NCI-H2196 treated with DMSO at 0.1 percent for 48 hours (cell line): Measurements from ENCODE around the gene ZSWIM1.
A peak's percentile ranks its signal among the peaks of the same experiment; 100 is the strongest.

ENCODE experiments used
- DNase-seq: peaks from one replicate; lab custom pipeline; 2025; ENCODE audit not compliant: unreplicated experiment; lab: John Stamatoyannopoulos, UW

The ZSWIM1 gene

GRCh38 chr20:45880988-45881788 is at the start of gene ZSWIM1:
TSS of gene ZSWIM1 (plus strand) at chr20:45881227. CDS start at chr20:45882593, 1,366 bp downstream.
- DNase-seq, result peak; percentile 95

- no peak for DNase-seq
Measured at GRCh38 chr20:45832619-45833018, 48.4 kb upstream of the ZSWIM1 start.

DNA sequence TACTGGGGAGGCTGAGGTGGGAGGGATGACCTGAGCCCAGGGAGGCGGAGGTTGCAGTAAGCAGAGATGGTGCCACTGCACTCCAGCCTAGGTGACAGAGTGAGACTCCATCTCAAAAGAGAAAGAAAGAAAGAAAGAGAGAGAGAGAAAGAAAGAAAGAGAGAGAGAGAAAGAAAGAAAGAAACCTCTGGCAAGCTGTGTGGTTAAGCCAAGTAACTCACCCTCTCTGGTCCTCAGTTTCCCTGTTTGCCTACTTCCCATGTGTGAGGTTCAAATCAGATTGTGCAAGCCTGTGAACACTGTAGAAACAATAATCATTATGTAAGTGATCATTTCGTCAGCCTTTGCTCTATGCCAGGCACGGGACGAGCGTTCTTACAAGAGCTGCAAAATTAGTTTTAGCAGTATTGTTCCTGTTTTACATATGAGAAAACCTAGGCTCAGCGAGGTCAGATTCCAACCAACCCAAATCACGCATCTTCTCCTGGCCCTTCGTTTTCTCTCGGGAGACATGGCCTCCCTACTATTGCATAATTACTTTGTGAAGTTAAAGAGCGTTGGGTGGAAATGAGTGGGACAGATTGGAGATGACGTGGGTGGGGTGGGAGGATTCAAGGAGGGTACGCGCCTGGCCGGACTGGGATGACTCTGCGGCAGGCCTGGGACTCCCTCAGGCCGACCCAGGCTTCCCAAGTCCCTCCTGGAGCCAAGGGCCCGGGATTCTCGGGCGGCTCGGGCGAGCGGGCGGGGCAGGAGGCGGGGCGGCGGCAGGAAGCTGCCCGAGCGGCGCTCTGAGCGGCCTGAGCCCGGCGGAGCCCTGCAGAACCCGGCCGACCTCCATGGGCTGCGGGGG is 47.8 kb upstream of the ZSWIM1 start, which contains the start of gene SNX21:
TSS of gene SNX21 (plus strand) at position 770 of the 853 bp plus-strand sequence. CDS start 121 bp downstream, outside the sequence.
- peak; percentile 35 for DNase-seq

DNA sequence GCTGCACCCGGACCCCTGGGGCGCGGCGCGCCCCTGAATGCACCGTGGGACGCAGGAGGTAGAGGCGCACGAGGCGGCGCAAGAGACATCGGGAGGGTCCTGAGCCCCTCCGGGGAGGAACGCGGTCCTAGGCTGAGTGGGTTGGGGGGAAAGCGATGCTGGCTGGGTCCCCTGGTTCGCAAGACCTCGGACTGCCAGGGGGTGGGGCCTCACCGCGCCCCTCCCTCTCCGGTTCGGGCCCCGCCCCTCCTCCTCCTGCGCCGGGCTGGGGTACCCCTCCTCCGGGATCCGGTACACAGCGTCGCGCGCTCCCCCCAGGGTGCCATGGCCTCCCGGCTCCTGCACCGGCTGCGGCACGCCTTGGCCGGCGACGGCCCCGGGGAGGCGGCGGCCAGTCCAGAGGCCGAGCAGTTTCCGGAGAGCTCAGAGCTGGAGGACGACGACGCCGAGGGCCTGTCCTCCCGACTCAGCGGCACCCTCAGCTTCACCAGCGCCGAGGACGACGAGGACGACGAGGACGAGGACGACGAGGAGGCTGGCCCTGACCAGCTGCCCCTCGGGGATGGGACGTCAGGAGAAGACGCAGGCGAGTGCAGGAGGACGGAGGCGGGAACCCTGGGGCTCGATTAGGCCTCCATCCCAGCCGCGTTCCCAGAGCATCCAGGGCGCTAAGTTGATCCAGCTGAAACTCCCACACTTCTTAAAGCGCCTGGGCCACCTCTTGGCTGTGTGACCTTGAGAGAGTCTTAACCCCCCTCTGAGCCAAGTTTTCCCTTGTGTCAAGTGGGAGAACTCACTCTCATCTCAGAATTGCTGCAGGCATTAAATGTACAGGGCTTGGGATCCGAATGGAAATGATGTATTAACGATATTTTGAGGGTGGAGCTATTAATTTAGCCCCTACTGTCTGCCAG is 46.9 kb upstream of the ZSWIM1 start:
- DNase-seq, result peak; percentile 37

GRCh38 chr20:45834797-45835161 is 46.2 kb upstream of the ZSWIM1 start:
- no peak for DNase-seq

DNA sequence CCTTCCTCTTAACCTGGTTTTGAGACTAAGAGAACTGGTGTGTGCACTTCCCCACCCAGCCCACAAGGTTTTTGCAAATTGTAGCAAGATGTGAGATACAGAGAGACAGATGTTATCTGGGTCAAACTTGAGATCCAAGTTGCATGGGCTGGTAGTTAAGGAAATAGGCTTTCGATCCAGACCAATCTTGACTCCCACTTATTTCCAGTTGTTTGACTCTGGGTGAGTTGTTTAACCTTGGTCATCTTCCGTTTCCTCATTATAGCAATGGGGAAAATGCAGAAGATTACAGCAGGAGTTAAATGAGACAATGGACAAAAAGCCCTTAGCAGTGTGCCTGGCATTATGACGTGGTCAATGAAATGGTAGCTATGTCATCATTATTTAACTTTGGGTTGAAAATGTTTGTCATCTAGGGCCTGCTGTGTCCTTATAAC is 45.7 kb upstream of the ZSWIM1 start:
- DNase-seq, result no peak

DNA sequence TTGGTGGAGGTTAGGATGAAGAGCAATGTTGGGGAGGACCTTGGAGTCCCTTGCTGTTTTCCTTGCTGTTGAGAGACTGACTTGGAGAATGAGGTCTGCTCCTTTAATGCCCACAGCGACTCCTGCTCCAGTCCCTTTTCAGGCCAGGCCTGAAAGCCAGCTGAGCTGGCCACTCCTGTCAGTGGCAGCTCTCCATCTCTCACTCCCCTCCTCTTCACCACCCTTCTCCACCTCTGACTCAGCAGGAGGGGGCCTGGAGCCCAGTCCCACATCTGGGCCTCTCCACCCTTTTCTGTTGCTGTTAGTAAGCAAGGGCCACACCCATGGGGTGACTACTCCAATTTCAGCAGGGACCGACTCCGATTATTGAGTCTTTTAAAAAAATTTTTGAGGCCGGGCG is 45.2 kb upstream of the ZSWIM1 start:
- no peak for DNase-seq

DNA sequence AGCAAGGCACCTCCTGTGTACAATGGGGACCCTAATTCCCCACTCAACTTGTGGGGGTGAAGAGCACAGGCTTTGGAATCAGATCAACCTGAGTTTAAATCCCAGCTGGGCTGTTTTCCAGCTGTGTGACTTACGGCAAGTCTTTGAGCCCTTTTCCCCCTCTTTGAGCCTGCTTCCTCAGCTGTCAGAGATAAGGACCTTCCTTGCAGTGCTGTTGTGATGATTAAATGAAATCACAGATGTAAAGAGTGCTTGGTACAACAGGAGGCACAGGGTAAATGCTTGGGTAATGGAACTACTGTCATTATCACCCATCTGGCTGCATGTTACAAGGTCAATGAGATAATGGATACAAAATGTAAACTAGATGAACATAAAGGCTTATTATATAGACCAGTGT is 44.2 kb upstream of the ZSWIM1 start:
- no peak for DNase-seq

- no peak for DNase-seq
Measured at GRCh38 chr20:45840700-45841198, 40.3 kb upstream of the ZSWIM1 start.

DNA sequence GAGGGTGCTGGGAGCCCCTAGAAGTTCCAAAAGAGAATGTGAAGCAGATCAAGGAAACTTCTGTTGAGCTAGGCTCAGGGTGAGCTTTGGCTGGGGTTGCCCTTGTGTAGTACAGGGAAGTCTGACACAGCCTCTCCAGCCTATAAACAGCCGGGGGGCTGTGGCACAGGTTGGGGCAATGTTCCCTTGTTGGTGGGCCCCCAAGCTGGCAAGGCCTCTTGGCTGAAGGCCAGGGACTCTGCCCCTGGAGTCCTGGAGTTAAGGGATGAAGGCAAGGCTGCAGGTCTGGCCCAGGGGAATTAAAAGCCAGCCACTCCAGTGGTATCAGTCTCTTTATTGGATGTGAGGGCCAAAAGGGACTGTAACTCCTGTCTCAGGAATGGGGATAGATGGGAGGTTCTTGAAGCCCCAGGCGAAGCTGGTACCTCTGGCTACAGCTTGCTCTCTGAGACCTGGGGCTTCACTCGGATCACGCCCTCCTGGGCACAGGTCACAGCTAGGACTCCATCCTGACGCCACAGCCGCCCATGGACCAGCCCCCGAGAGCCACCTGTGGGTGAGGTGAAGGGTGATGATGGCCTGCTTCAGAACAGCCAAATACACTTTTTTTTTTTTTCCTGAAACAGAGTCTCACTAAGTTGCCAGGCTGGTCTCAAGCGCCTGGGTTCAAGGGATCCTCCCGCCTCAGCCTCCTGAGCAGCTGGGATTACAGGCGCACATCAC is 39.5 kb upstream of the ZSWIM1 start:
- DNase-seq, result no peak

DNA sequence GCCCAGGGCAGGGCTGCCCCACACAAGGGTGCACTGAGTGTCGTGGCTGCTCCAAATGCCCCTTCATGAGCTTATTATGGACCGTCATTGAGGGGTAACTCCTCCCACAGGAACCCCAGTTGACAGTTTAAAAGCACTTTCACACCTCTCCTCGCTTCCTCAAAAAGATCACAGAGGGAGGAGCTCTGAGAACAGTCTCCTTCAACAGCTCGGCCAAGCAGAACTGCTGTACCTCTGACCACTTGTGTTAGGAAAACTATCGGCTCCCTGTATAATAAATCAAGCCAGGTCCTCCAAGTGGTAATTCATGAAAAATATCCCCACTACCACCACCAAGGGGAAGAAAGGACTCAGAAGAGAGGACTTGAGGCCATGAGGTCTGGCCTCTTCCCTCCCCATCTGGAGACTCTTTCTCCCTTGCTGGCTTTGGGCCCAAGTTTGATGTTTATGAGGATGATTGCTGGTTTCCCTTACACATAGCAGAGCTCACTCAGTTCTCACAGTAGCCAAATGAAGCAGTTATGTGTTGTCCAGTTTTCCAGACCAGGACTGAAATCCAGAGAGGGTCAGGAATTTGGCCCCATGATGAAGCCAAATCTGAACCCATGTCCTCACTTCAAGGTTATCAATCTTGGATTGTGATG is 38.7 kb upstream of the ZSWIM1 start:
- DNase-seq, result no peak

GRCh38 chr20:45843506-45843905 is 37.5 kb upstream of the ZSWIM1 start:
- no peak for DNase-seq

- no peak for DNase-seq
Measured at GRCh38 chr20:45845452-45845851, 35.6 kb upstream of the ZSWIM1 start.

- no peak for DNase-seq
Measured at GRCh38 chr20:45848421-45848820, 32.6 kb upstream of the ZSWIM1 start.

DNA sequence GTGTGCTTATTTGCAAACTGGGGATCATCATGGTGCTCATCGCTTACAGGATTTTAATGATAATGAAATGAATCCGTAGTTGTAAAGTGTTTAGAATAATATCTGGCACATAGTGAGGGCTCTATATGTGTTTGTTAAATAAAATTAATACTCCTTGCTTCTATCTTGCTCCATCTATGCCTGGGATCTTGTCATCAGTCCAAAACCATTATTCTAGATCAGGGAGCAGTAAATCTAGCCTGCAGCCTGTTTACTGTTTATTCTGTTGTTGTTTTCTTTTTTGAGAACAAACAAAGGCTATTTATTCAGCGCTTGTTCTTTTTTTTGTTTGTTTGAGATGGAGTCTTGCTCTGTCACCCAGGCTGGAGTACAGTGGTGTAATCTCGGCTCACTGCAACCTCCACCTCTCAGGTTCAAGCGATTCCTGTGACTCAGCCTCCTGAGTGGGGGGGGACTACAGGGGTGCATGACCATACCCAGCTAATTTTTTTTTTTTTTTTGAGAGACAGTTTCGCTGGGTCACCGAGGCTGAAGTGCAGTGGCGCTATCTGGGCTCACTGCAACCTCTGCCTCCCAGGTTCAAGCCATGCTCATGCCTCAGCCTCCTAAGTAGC is 32.0 kb upstream of the ZSWIM1 start:
- DNase-seq, result no peak

GRCh38 chr20:45850238-45850637 is 30.8 kb upstream of the ZSWIM1 start:
- no peak for DNase-seq

DNA sequence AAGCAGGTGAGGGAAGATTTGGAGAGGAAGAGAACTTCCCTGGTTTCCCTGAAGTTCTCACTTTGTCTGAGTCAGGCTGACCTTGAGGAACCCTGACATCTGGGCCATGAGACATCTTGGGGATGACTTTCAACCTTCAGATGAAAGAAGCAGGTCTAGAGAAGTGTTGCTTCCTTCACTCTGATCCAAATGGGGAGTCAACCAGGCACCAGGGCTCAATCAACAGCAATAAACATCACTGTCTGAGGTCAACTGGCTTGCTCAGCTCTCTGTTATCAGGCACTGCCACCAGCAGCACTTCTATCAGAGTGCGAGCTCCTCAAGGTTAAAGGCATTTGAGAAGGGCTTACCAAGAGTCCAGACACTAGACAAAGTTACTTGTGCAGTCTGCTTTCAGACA is 30.1 kb upstream of the ZSWIM1 start:
- DNase-seq, result no peak

GRCh38 chr20:45851501-45851900 is 29.5 kb upstream of the ZSWIM1 start:
- DNase-seq, result no peak

DNA sequence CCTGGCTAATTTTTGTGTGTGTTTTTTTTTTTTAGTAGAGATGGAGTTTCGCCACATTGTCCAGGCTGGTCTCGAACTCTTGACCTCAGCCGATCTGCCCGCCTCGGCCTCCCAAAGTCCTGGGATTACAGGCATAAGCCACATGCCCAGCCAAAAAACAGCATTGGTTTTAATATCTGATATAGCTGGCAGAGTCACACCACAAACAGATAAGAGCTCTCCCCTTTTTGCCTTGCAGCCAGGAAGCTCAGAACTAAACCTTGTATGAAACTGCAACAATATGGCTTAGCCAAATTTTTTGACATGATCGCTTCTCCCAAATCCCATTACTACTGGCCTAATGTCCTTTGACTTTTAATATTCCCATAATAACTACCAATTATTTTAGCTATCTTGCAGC is 28.7 kb upstream of the ZSWIM1 start:
- DNase-seq, result no peak
